ENCODE measurements around the gene VPS51.

DNA sequence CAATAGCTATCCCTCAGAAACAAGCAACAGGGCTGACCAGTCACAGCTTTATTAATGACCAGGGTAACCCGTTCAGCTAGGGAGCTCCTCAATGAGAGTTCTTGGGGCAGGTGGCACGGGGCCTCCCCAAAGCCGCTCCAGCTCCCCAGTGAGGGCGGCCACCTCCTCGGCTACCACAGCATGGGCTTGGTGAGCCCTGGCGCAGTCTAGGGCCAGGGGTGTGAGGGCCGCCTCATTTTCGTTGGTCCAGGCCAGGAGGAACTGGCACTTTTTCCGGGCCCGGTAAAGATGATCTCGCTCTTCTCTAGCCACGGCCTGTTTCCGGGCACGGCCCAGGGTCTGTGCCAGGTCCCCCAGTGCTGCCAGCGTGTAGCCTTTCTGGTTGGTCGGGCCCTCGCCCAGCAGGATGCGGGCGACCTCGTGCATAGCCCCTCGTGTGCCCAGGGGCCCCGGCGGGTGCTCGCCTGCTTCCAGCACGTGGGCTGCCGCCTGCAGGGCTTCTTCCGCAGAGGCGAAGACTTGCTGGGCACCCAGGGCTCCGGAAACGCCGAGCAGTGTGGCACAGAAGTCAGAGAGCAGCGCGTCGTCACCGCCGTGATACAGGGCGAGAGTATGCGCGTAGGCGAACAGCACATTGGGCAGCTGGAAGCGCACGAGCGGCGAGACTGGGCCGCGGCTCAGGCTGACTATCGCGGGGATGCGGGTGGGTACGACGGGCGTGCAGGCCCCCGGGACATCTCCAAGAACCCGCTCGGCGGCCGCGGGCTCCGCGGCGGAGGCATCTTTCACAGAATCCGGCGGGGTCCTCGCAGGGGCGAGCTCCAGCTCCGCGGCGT, 20.6 kb downstream of the VPS51 start:
- TF ChIP-seq POLR2A (IDR thresholded peaks at IDR 0.05) (no peak), CTCF (IDR thresholded peaks at IDR 0.05) (no peak)

Data from esophagus squamous epithelium (tissue), 4 donors.